ENCODE data around the gene COMTD1.

The COMTD1 gene

GRCh38 chr10:75243426-75243825 is 7.7 kb upstream of the COMTD1 start:
- Histone ChIP-seq H3K9me3 (replicated peaks; ENCODE audit: low read length) (no peaks in the 10 kb centered on the region), H3K4me1 (ENCODE audit: control insufficient read depth, insufficient read depth, low read length) (no peaks in the 10 kb centered on the region), H3K36me3 (ENCODE audit: insufficient read depth, low read length) (no peaks in the 10 kb centered on the region), H3K4me3 (ENCODE audit: low read length) (no peak overlapping the region), H3K9ac (ENCODE audit: low read depth, low read length) (no peak overlapping the region), H3K4me2 (ENCODE audit: low read length) (no peak overlapping the region), H3K27me3 (ENCODE audit: control insufficient read depth, insufficient read depth, low read length) (peaks cover 10% of the 10 kb centered on the region)

GRCh38 chr10:75240329-75241076 is 4.7 kb upstream of the COMTD1 start:
- H3K9me3 ChIP-seq (replicated peaks; ENCODE audit: low read length): no peaks in the 10 kb centered on the region
- peaks cover 10% of the 10 kb centered on the region for H3K27me3 ChIP-seq (ENCODE audit: control insufficient read depth, insufficient read depth, low read length)
- H3K4me3 ChIP-seq (ENCODE audit: low read length): no peak overlapping the region
- H3K9ac ChIP-seq (ENCODE audit: low read depth, low read length): no peak overlapping the region
- no peaks in the 10 kb centered on the region for H3K4me1 ChIP-seq (ENCODE audit: control insufficient read depth, insufficient read depth, low read length)
- no peaks in the 10 kb centered on the region for H3K36me3 ChIP-seq (ENCODE audit: insufficient read depth, low read length)
- H3K4me2 ChIP-seq (ENCODE audit: low read length): no peak overlapping the region

- H3K9ac ChIP-seq (ENCODE audit: low read depth, low read length): no peak overlapping the region
These were observed 3.5 kb upstream of the COMTD1 start for GRCh38 chr10:75239096-75239790.

GRCh38 chr10:75238182-75239095 is 2.7 kb upstream of the COMTD1 start:
- Histone ChIP-seq H3K9ac (ENCODE audit: low read depth, low read length) (no peak overlapping the region), H3K4me2 (ENCODE audit: low read length) (no peak overlapping the region), H3K36me3 (ENCODE audit: insufficient read depth, low read length) (no peaks in the 10 kb centered on the region), H3K4me1 (ENCODE audit: control insufficient read depth, insufficient read depth, low read length) (peaks cover 12% of the 10 kb centered on the region), H3K27me3 (ENCODE audit: control insufficient read depth, insufficient read depth, low read length) (no peaks in the 10 kb centered on the region), H3K9me3 (replicated peaks; ENCODE audit: low read length) (no peaks in the 10 kb centered on the region), H3K4me3 (ENCODE audit: low read length) (no peak overlapping the region)

More at GRCh38 chr10:75239096-75239790, 3.5 kb upstream of the COMTD1 start:
- H3K4me3 ChIP-seq (ENCODE audit: low read length): no peak overlapping the region
- H3K4me2 ChIP-seq (ENCODE audit: low read length): no peak overlapping the region
- peaks cover 12% of the 10 kb centered on the region for H3K4me1 ChIP-seq (ENCODE audit: control insufficient read depth, insufficient read depth, low read length)
- peaks cover 1% of the 10 kb centered on the region for H3K27me3 ChIP-seq (ENCODE audit: control insufficient read depth, insufficient read depth, low read length)
- H3K36me3 ChIP-seq (ENCODE audit: insufficient read depth, low read length): no peaks in the 10 kb centered on the region
- H3K9me3 ChIP-seq (replicated peaks; ENCODE audit: low read length): no peaks in the 10 kb centered on the region

- H3K4me2 ChIP-seq (ENCODE audit: low read length): peak overlapping the region; percentile 99
- H3K9me3 ChIP-seq (replicated peaks; ENCODE audit: low read length): no peaks in the 10 kb centered on the region
- H3K4me1 ChIP-seq (ENCODE audit: control insufficient read depth, insufficient read depth, low read length): peaks cover 12% of the 10 kb centered on the region
- no peak overlapping the region for H3K9ac ChIP-seq (ENCODE audit: low read depth, low read length)
- H3K36me3 ChIP-seq (ENCODE audit: insufficient read depth, low read length): peaks cover 18% of the 10 kb centered on the region
- H3K4me3 ChIP-seq (ENCODE audit: low read length): no peak overlapping the region
- no peaks in the 10 kb centered on the region for H3K27me3 ChIP-seq (ENCODE audit: control insufficient read depth, insufficient read depth, low read length)
These were observed 545 bp upstream of the COMTD1 start for GRCh38 chr10:75236178-75236825.

- H3K36me3 ChIP-seq (ENCODE audit: insufficient read depth, low read length): peaks cover 25% of the 10 kb centered on the region
- H3K4me1 ChIP-seq (ENCODE audit: control insufficient read depth, insufficient read depth, low read length): peaks cover 19% of the 10 kb centered on the region
- H3K4me2 ChIP-seq (ENCODE audit: low read length): peak overlapping the region; percentile 99
- H3K27me3 ChIP-seq (ENCODE audit: control insufficient read depth, insufficient read depth, low read length): no peaks in the 10 kb centered on the region
- H3K9ac ChIP-seq (ENCODE audit: low read depth, low read length): peak overlapping the region; percentile 79
- H3K4me3 ChIP-seq (ENCODE audit: low read length): peak overlapping the region; percentile 92
- no peaks in the 10 kb centered on the region for H3K9me3 ChIP-seq (replicated peaks; ENCODE audit: low read length)
These were observed 928 bp downstream of the COMTD1 start for GRCh38 chr10:75234683-75235374.

- peaks cover 32% of the 10 kb centered on the region for H3K36me3 ChIP-seq (ENCODE audit: insufficient read depth, low read length)
- H3K9me3 ChIP-seq (replicated peaks; ENCODE audit: low read length): no peaks in the 10 kb centered on the region
- peak overlapping the region; percentile 79 for H3K9ac ChIP-seq (ENCODE audit: low read depth, low read length)
- H3K4me2 ChIP-seq (ENCODE audit: low read length): peak overlapping the region; percentile 99
- H3K4me1 ChIP-seq (ENCODE audit: control insufficient read depth, insufficient read depth, low read length): peaks cover 25% of the 10 kb centered on the region
- H3K4me3 ChIP-seq (ENCODE audit: low read length): peak overlapping the region; percentile 92
- H3K27me3 ChIP-seq (ENCODE audit: control insufficient read depth, insufficient read depth, low read length): no peaks in the 10 kb centered on the region
These were observed 1.6 kb downstream of the COMTD1 start for GRCh38 chr10:75234017-75234682.

GRCh38 chr10:75233444-75234016 is 2.2 kb downstream of the COMTD1 start:
- Histone ChIP-seq H3K4me1 (ENCODE audit: control insufficient read depth, insufficient read depth, low read length) (peaks cover 31% of the 10 kb centered on the region), H3K4me3 (ENCODE audit: low read length) (no peak overlapping the region), H3K4me2 (ENCODE audit: low read length) (peak overlapping the region; percentile 16), H3K9me3 (replicated peaks; ENCODE audit: low read length) (no peaks in the 10 kb centered on the region), H3K36me3 (ENCODE audit: insufficient read depth, low read length) (peaks cover 38% of the 10 kb centered on the region), H3K27me3 (ENCODE audit: control insufficient read depth, insufficient read depth, low read length) (no peaks in the 10 kb centered on the region), H3K9ac (ENCODE audit: low read depth, low read length) (no peak overlapping the region)

GRCh38 chr10:75231672-75232581 is 3.8 kb downstream of the COMTD1 start:
- peaks cover 47% of the 10 kb centered on the region for H3K36me3 ChIP-seq (ENCODE audit: insufficient read depth, low read length)
- H3K4me2 ChIP-seq (ENCODE audit: low read length): no peak overlapping the region
- no peak overlapping the region for H3K9ac ChIP-seq (ENCODE audit: low read depth, low read length)
- H3K4me1 ChIP-seq (ENCODE audit: control insufficient read depth, insufficient read depth, low read length): peaks cover 38% of the 10 kb centered on the region
- no peak overlapping the region for H3K4me3 ChIP-seq (ENCODE audit: low read length)
- H3K9me3 ChIP-seq (replicated peaks; ENCODE audit: low read length): no peaks in the 10 kb centered on the region
- H3K27me3 ChIP-seq (ENCODE audit: control insufficient read depth, insufficient read depth, low read length): no peaks in the 10 kb centered on the region
